NT2/D1 (cell line): ENCODE data around the gene UBE2C.

ENCODE experiments used
- SUZ12 ChIP-seq: IDR thresholded peaks from 2 replicates; pipeline ENCODE4 v1.6.1; 2011; ENCODE audit not compliant: insufficient read length, insufficient read depth; ENCODE audit errors: extremely low read depth
- YY1 ChIP-seq: IDR thresholded peaks from 2 replicates; pipeline ENCODE4 v1.6.1; 2011; ENCODE audit not compliant: insufficient read length, insufficient read depth
- ZNF274 ChIP-seq: IDR thresholded peaks from 2 replicates; pipeline ENCODE4 v1.6.1; 2011; ENCODE audit warnings: mild to moderate bottlenecking, low read depth, low read length

DNA sequence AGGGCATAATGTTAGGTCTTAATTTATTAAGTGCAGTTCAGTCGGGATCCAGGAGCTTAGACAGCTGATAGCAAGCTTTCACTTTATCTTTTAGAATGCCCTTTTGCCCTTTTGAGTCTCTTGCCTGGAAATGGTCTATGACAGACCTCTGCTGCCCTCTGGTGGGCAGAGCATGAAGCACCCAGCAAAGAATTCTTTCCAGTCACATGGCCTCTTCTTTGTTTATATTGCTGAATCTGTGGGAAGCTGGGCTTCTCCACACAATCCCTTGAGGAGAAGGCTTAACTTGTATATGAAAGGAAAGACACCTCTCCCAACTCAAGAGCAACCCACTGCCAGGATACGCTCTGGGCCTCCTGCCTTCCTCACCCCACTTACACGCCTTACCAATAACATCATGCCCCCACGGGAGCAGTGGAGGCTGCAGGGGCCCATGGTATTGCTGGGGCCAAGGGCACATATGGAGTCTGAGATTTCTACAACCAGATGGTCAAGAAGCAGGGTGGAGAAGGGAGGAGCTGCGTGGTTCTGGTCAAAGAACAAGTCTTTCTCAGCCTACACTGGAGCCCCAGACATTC is 41.2 kb upstream of the UBE2C start:
- no peak for TF ChIP-seq ZNF274
- TF ChIP-seq SUZ12, result no peak
- TF ChIP-seq YY1, result no peak
